C4-2B (cell line): ENCODE measurements around the gene S100A7.

Experiments used
- CTCF ChIP-seq: fragments of 450-650 bp; conservative IDR thresholded peaks from 2 replicates; pipeline ENCODE4 v1.5.1; 2017; ENCODE audit warnings: mild to moderate bottlenecking
- ZFX ChIP-seq: fragments of 450-650 bp; IDR thresholded peaks from 2 replicates; pipeline ENCODE4 v1.6.1; 2017

- TF ChIP-seq CTCF (no peak), ZFX (no peak)
Observed at GRCh38 chr1:153466908-153467307, 6.5 kb upstream of the S100A7 start.
